ENCODE results near the gene TBC1D16.

TBC1D16 gene

GRCh38 chr17:80024206-80024972 is 11.3 kb downstream of the TBC1D16 start:
- DNase-seq: no peak

GRCh38 chr17:80023481-80024205 is 12.0 kb downstream of the TBC1D16 start:
- peak; percentile 67 for DNase-seq

GRCh38 chr17:80021600-80021999 is 14.1 kb downstream of the TBC1D16 start:
- no peak for DNase-seq

GRCh38 chr17:80018917-80019651 is 16.6 kb downstream of the TBC1D16 start:
- DNase-seq: no peak

- DNase-seq: no peak
These were observed 18.3 kb downstream of the TBC1D16 start for GRCh38 chr17:80017226-80018010.

GRCh38 chr17:80012765-80013741 is 22.6 kb downstream of the TBC1D16 start:
- no peak for DNase-seq

GRCh38 chr17:80011989-80012555 is 23.6 kb downstream of the TBC1D16 start:
- DNase-seq: no peak

GRCh38 chr17:80010283-80010858 is 25.3 kb downstream of the TBC1D16 start:
- DNase-seq: no peak

- no peak for DNase-seq
These were observed 26.0 kb downstream of the TBC1D16 start for GRCh38 chr17:80009391-80010282.

GRCh38 chr17:80008848-80009247 is 26.8 kb downstream of the TBC1D16 start:
- DNase-seq: no peak

- peak; percentile 79 for DNase-seq
These were observed 27.3 kb downstream of the TBC1D16 start for GRCh38 chr17:80008383-80008840.

- no peak for DNase-seq
These were observed 27.7 kb downstream of the TBC1D16 start for GRCh38 chr17:80007939-80008338.

- DNase-seq: no peak
These were observed 28.6 kb downstream of the TBC1D16 start for GRCh38 chr17:80006811-80007752.

GRCh38 chr17:80006339-80006720 is 29.3 kb downstream of the TBC1D16 start:
- no peak for DNase-seq

- DNase-seq: peak; percentile 78
These were observed 30.0 kb downstream of the TBC1D16 start for GRCh38 chr17:80005360-80006338.

GRCh38 chr17:80003969-80004368 is 31.7 kb downstream of the TBC1D16 start:
- DNase-seq: no peak
